HepG2 (cell line): ENCODE results near the gene SF3A2. TPM values are rescaled to one million over a fixed set of nuclear protein-coding genes. Genes with fewer than 3 reads are reported as not detected.

Experiments used
- AGO1 ChIP-seq: fragments of 200-400 bp; formaldehyde crosslinking; IDR thresholded peaks from 2 replicates; pipeline ENCODE4 v1.6.1; 2017; ENCODE audit warnings: mild to moderate bottlenecking, low read depth, low read length, moderate library complexity; ENCODE audit not compliant: poor library complexity, severe bottlenecking
- AGO2 ChIP-seq: fragments of 200-400 bp; formaldehyde crosslinking; optimal IDR thresholded peaks from 2 replicates; pipeline ENCODE3; 2017; ENCODE audit warnings: mild to moderate bottlenecking, low read depth, low read length, moderate library complexity
- ARID4A ChIP-seq: sonication (generic); formaldehyde crosslinking; IDR thresholded peaks from 2 replicates; pipeline ENCODE4 v1.5.0; 2020; ENCODE audit warnings: mild to moderate bottlenecking, missing genetic modification reagents, borderline replicate concordance
- CBX5 ChIP-seq: sonication (generic); formaldehyde crosslinking; IDR thresholded peaks from 2 replicates; pipeline ENCODE4 v1.4.0; 2020; ENCODE audit warnings: missing genetic modification reagents, borderline replicate concordance
- DMTF1 ChIP-seq: sonication (generic); formaldehyde crosslinking; IDR thresholded peaks from 2 replicates; pipeline ENCODE4 v1.4.0; 2020; ENCODE audit warnings: mild to moderate bottlenecking, missing genetic modification reagents
- KAT8 ChIP-seq: IDR thresholded peaks from 2 replicates; pipeline ENCODE4 v1.6.1; 2016; ENCODE audit warnings: missing genetic modification reagents, missing compliant biosample characterization
- NAIF1 ChIP-seq: sonication (generic); formaldehyde crosslinking; IDR thresholded peaks from 2 replicates; pipeline ENCODE4 v1.5.0; 2020; ENCODE audit warnings: mild to moderate bottlenecking, missing genetic modification reagents, borderline replicate concordance
- NCOA1 ChIP-seq: sonication (generic); formaldehyde crosslinking; IDR thresholded peaks from 2 replicates; pipeline ENCODE4 v1.9.0; 2021; ENCODE audit warnings: missing genetic modification reagents
- PATZ1 ChIP-seq: sonication (generic); formaldehyde crosslinking; IDR thresholded peaks from 2 replicates; pipeline ENCODE4 v1.4.0; 2020; ENCODE audit warnings: missing genetic modification reagents
- RARA ChIP-seq: IDR thresholded peaks from 2 replicates; pipeline ENCODE4 v1.6.1; 2016; ENCODE audit warnings: missing genetic modification reagents, missing compliant biosample characterization
- RBFOX2 ChIP-seq: fragments of 200-400 bp; formaldehyde crosslinking; IDR thresholded peaks from 2 replicates; pipeline ENCODE4 v1.6.1; 2017; ENCODE audit warnings: low read depth, mild to moderate bottlenecking, low read length
- SMAD3 ChIP-seq: sonication (generic); formaldehyde crosslinking; IDR thresholded peaks from 2 replicates; pipeline ENCODE4 v1.4.0; 2020; ENCODE audit warnings: missing genetic modification reagents
- U2AF2 ChIP-seq: fragments of 200-400 bp; formaldehyde crosslinking; IDR thresholded peaks from 2 replicates; pipeline ENCODE4 v1.6.1; 2017; ENCODE audit warnings: low read depth, mild to moderate bottlenecking, low read length
- WIZ ChIP-seq: sonication (generic); formaldehyde crosslinking; IDR thresholded peaks from 2 replicates; pipeline ENCODE4 v1.5.1; 2020; ENCODE audit warnings: mild to moderate bottlenecking, missing genetic modification reagents
- YY1 ChIP-seq: IDR thresholded peaks from 2 replicates; pipeline ENCODE4 v1.6.1; 2011; ENCODE audit warnings: low read length, low read depth, moderate library complexity, mild to moderate bottlenecking; ENCODE audit not compliant: insufficient read depth, insufficient replicate concordance
- ZBTB21 ChIP-seq: sonication (generic); formaldehyde crosslinking; IDR thresholded peaks from 2 replicates; pipeline ENCODE4 v1.4.0; 2020; ENCODE audit warnings: missing genetic modification reagents
- ZFP37 ChIP-seq: sonication (generic); formaldehyde crosslinking; IDR thresholded peaks from 2 replicates; pipeline ENCODE4 v1.4.0; 2020; ENCODE audit warnings: missing genetic modification reagents, borderline replicate concordance
- ZNF121 ChIP-seq: sonication (generic); formaldehyde crosslinking; IDR thresholded peaks from 2 replicates; pipeline ENCODE4 v1.5.0; 2020; ENCODE audit warnings: mild to moderate bottlenecking, missing genetic modification reagents
- ZNF691 ChIP-seq: sonication (generic); formaldehyde crosslinking; IDR thresholded peaks from 2 replicates; pipeline ENCODE4 v1.4.0; 2020; ENCODE audit warnings: missing genetic modification reagents, low read depth, mild to moderate bottlenecking, borderline replicate concordance
- ZNF768 ChIP-seq: sonication (generic); formaldehyde crosslinking; IDR thresholded peaks from 2 replicates; pipeline ENCODE4 v1.4.0; 2020; ENCODE audit warnings: missing genetic modification reagents
- polyA plus RNA-seq, 8 experiments: library from polyadenylated mRNA; depleted of rRNA in 3 of 8; stranded (reverse) in 7 of 8; unstranded in 1 of 8; fragments of >200 nt; fragmentation: Illumina TruSeq in 4 of 8; extraction: Trizol in 4 of 8; gene quantifications; 2 replicates each; pipeline versions ENCODE4 v1.2.1 to v1.2.3, GENCODE V29; 2011 to 2016; ENCODE audit warnings: low read depth in 4 of 8, missing spikeins in 1 of 8, mixed read lengths in 1 of 8; ENCODE audit not compliant: insufficient read depth in 1 of 8
- total RNA-seq, 5 experiments: library from RNA; depleted of rRNA; stranded (reverse); fragments of >200 nt; fragmentation: Illumina TruSeq; extraction: Trizol; gene quantifications; 2 replicates each; pipeline ENCODE4 v1.2.3, GENCODE V29; 2016; ENCODE audit warnings: low read depth in 1 of 5

Gene SF3A2
- total and polyA plus RNA-seq, 2 of the 13 experiments (the other 11 are each of a cell fraction or from before 2014, with no cell fraction given) = 8.6 to 8.8 TPM

DNA sequence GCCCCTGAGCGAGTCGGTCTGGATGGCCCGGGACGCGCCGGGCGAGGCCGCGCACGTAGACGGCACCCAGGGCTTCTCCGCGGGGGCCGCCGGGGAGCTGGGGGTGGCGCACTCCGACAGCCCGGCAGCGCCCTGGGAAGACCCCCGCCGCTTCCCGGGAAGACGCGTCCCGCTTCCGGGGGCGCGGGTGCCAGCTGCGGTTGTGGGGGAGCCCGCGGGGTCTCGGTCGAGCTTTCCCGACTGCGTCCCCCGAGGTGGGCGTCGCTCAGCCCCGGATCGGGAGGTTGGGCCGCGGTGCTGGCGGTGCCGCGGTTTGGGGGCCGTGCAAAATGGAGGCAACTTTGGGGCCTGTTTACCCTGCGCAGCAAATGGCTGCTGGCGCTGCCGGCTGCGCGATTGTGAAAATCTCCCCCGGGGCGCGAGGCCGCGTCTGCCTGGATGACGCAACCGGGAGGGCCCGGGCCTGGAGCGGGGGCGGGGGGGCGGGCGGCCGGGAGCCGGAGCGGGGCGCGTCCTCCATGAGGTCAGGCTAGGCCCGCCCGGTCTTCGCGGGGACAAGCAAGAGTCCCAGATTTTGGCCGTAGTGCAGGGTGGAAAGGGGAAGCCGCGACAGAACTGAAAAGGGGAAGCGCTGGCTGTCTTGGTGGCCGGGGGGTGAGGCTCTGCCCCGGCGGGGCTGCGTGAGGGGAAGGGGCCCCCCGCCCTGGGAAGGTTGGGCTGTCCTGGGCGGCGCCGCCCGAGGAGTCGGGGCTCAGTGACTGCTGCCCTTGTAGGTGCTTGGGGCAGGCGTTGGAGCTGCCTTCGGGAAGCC lies 34.0 kb downstream of the SF3A2 start (continued):
- no peak for TF ChIP-seq CBX5 (CRISPR knock-in tag)
- peak; percentile 59; the same call in 1 of the 2 replicates for TF ChIP-seq ARID4A (CRISPR knock-in tag)
- TF ChIP-seq SMAD3 (CRISPR knock-in tag) = no peak
- TF ChIP-seq RARA (CRISPR knock-in tag) = peak; percentile 12; the same call in 1 of the 2 replicates
- TF ChIP-seq ZNF768 (CRISPR knock-in tag) = 0 out of 2 replicates have a peak, but pooled peaks have one; percentile 8
- peak; percentile 4; the same call in 1 of the 2 replicates for TF ChIP-seq KAT8 (CRISPR knock-in tag)
- no peak for TF ChIP-seq NCOA1 (CRISPR knock-in tag)
- no peak for TF ChIP-seq ZNF691 (CRISPR knock-in tag)
- peak; percentile 89 for TF ChIP-seq YY1
- TF ChIP-seq WIZ = no peak
- TF ChIP-seq U2AF2 = no peak
- peak; percentile 99 for TF ChIP-seq AGO1
- TF ChIP-seq ZBTB21 (CRISPR knock-in tag) = no peak
- TF ChIP-seq RBFOX2 = peak; percentile 76
- TF ChIP-seq DMTF1 (CRISPR knock-in tag) = no peak
- TF ChIP-seq ZNF121 = no peak
- TF ChIP-seq PATZ1 = peak; percentile 68
- TF ChIP-seq AGO2 = peak; percentile 84
- TF ChIP-seq ZFP37 (CRISPR knock-in tag) = no peak
- no peak for TF ChIP-seq NAIF1 (CRISPR knock-in tag)
